Vagina (tissue), 2 donors: ENCODE data around the gene GPR55. TPM values are rescaled to one million over a fixed set of nuclear protein-coding genes. Genes with fewer than 3 reads are reported as not detected.
A peak's percentile ranks its signal among the peaks of the same experiment; 100 is the strongest.

Experiments
- DNase-seq, 2 donors: peaks; one replicate each; pipeline ENCODE4 v3.0.0-alpha.2; 2017; ENCODE audit errors: extremely low spot score in 2 of 2
- H3K27ac ChIP-seq: fragments of 200-600 bp; sonication (generic); one replicate; pipeline ENCODE4 v1.5.1; 2019
- H3K27me3 ChIP-seq: fragments of 200-600 bp; sonication (generic); one replicate; pipeline ENCODE4 v1.5.1; 2019
- H3K36me3 ChIP-seq, 2 donors: fragments of 200-600 bp; sonication (generic); one replicate each; pipeline ENCODE4 v1.5.1; 2017 to 2019
- H3K4me1 ChIP-seq: fragments of 200-600 bp; sonication (generic); one replicate; pipeline ENCODE4 v1.5.1; 2019
- H3K4me3 ChIP-seq, 2 donors: fragments of 200-600 bp; sonication (generic); 1 replicate in 1 of 2; 2 replicates in 1 of 2; pipeline ENCODE4 v1.5.1; 2016 to 2019
- H3K9me3 ChIP-seq: fragments of 200-600 bp; sonication (generic); one replicate; pipeline ENCODE4 v1.5.1; 2019
- CTCF ChIP-seq, 3 experiments: fragments of 450-650 bp in 2 of 3; fragments of 200-600 bp in 1 of 3; sonication (generic) in 1 of 3; IDR thresholded peaks; one replicate each; pipeline ENCODE4 v1.5.1; 2017 to 2019; ENCODE audit warnings: antibody characterized with exemption in 3 of 3, mild to moderate bottlenecking in 2 of 3, moderate library complexity in 2 of 3
- POLR2A ChIP-seq, 2 donors: fragments of 450-650 bp; IDR thresholded peaks; one replicate each; pipeline ENCODE4 v1.6.1; 2017; ENCODE audit warnings: antibody characterized with exemption in 2 of 2, mild to moderate bottlenecking in 2 of 2, moderate library complexity in 2 of 2
- POLR2AphosphoS5 ChIP-seq, 2 donors: sonication (generic); formaldehyde crosslinking; IDR thresholded peaks; one replicate each; pipeline ENCODE4 v1.9.0; 2017; ENCODE audit warnings: antibody characterized with exemption in 2 of 2, mild to moderate bottlenecking in 2 of 2, low read depth in 1 of 2; ENCODE audit not compliant: insufficient read depth in 1 of 2
- intact Hi-C: fragments of 100-400 bp; cut with DNase I; formaldehyde crosslinking; loops from one replicate; pipeline ENCODE4 v1.15.1; 2023
- total RNA-seq: library from RNA; depleted of rRNA; stranded (reverse); fragments of >200 nt; gene quantifications from one replicate; pipeline ENCODE4 v1.2.3, GENCODE V29; 2016

Gene GPR55
- total RNA-seq, 1 donor from 2014 or later: 2.7 TPM

GRCh38 chr2:230908092-230908594, 16.9 kb downstream of the GPR55 start:
- intact Hi-C loops: no loop called here

GRCh38 chr2:230907361-230908091, 17.5 kb downstream of the GPR55 start:
- Histone ChIP-seq H3K36me3 (no peaks in the 10 kb centered on the region), H3K4me1 (peaks cover 8% of the 10 kb centered on the region), H3K4me3 (peak overlapping the region in 1 of 2 donors; percentile 3), H3K27me3 (no peaks in the 10 kb centered on the region), H3K27ac (no peak overlapping the region), H3K9me3 (no peaks in the 10 kb centered on the region)
- TF ChIP-seq POLR2A (IDR thresholded peaks at IDR 0.05) (no peak), POLR2AphosphoS5 (IDR thresholded peaks at IDR 0.05; ENCODE audit: insufficient read depth in 1 of 2, low read depth in 1 of 2) (no peak), CTCF (IDR thresholded peaks at IDR 0.05) (no peak)
- intact Hi-C loops: no loop called here
- DNase-seq: peak; percentile 34 to 55

More at GRCh38 chr2:230908092-230908594, 16.9 kb downstream of the GPR55 start:
- Histone ChIP-seq H3K36me3 (no peaks in the 10 kb centered on the region), H3K27ac (no peak overlapping the region), H3K4me1 (peaks cover 8% of the 10 kb centered on the region), H3K4me3 (peak overlapping the region in 1 of 2 donors; percentile 3), H3K9me3 (no peaks in the 10 kb centered on the region), H3K27me3 (no peaks in the 10 kb centered on the region)
- no peak for DNase-seq
- TF ChIP-seq POLR2AphosphoS5 (IDR thresholded peaks at IDR 0.05; ENCODE audit: insufficient read depth in 1 of 2, low read depth in 1 of 2) (no peak), POLR2A (IDR thresholded peaks at IDR 0.05) (no peak), CTCF (IDR thresholded peaks at IDR 0.05) (no peak)

GRCh38 chr2:230906471-230907230, 18.4 kb downstream of the GPR55 start:
- H3K4me3 ChIP-seq: no peak overlapping the region
- H3K27ac ChIP-seq: no peak overlapping the region
- no peaks in the 10 kb centered on the region for H3K27me3 ChIP-seq
- H3K9me3 ChIP-seq: no peaks in the 10 kb centered on the region
- TF ChIP-seq POLR2A (IDR thresholded peaks at IDR 0.05) (no peak), POLR2AphosphoS5 (IDR thresholded peaks at IDR 0.05; ENCODE audit: insufficient read depth in 1 of 2, low read depth in 1 of 2) (no peak), CTCF (IDR thresholded peaks at IDR 0.05) (no peak)
- intact Hi-C loops: no loop called here
- no peaks in the 10 kb centered on the region for H3K36me3 ChIP-seq
- peaks cover 8% of the 10 kb centered on the region for H3K4me1 ChIP-seq
- DNase-seq: peak; percentile 72 to 77

GRCh38 chr2:230905448-230906421, 19.3 kb downstream of the GPR55 start:
- Histone ChIP-seq H3K27me3 (no peaks in the 10 kb centered on the region), H3K4me3 (no peak overlapping the region), H3K36me3 (no peaks in the 10 kb centered on the region), H3K27ac (no peak overlapping the region), H3K4me1 (peaks cover 8% of the 10 kb centered on the region), H3K9me3 (no peaks in the 10 kb centered on the region)
- intact Hi-C loops: no loop called here
- TF ChIP-seq POLR2A (IDR thresholded peaks at IDR 0.05) (no peak), POLR2AphosphoS5 (IDR thresholded peaks at IDR 0.05; ENCODE audit: insufficient read depth in 1 of 2, low read depth in 1 of 2) (no peak), CTCF (IDR thresholded peaks at IDR 0.05) (no peak)
- peak; percentile 55 to 77 for DNase-seq
